Mesenchymal stem cell (in vitro differentiated cells and primary cell): ENCODE data around the gene SIPA1L3.

ENCODE experiments used
- DNase-seq: peaks from one replicate; pipeline ENCODE4 v3.0.0-alpha.2; 2013
- H2AFZ ChIP-seq: one replicate; pipeline ENCODE4 v1.6.1; 2013; ENCODE audit warnings: low read depth, mild to moderate bottlenecking, control low read depth, inconsistent platforms, low read length, moderate library complexity
- H2AK5ac ChIP-seq: 2 replicates; pipeline ENCODE4 v1.6.1; 2013; ENCODE audit warnings: low read length, moderate library complexity, mild to moderate bottlenecking, inconsistent platforms; ENCODE audit not compliant: severe bottlenecking
- H2BK120ac ChIP-seq: one replicate; pipeline ENCODE4 v1.6.1; 2013; ENCODE audit warnings: low read depth, mild to moderate bottlenecking, inconsistent platforms, low read length, moderate library complexity
- H2BK12ac ChIP-seq, 2 experiments: one replicate each; pipeline ENCODE4 v1.6.1; 2013; ENCODE audit warnings: inconsistent platforms in 2 of 2, low read length in 2 of 2, mild to moderate bottlenecking in 2 of 2, moderate library complexity in 2 of 2, control low read depth in 1 of 2
- H2BK15ac ChIP-seq: one replicate; pipeline ENCODE4 v1.6.1; 2013; ENCODE audit warnings: mild to moderate bottlenecking, low read depth, inconsistent platforms; ENCODE audit not compliant: poor library complexity, severe bottlenecking
- H2BK5ac ChIP-seq: 2 replicates; pipeline ENCODE4 v1.6.1; 2013; ENCODE audit warnings: low read depth, mild to moderate bottlenecking, low read length, control low read depth, inconsistent platforms; ENCODE audit not compliant: poor library complexity, severe bottlenecking
- H3K14ac ChIP-seq, 2 experiments: one replicate each; pipeline ENCODE4 v1.6.1; 2013; ENCODE audit warnings: inconsistent platforms in 2 of 2, low read length in 2 of 2, control low read depth in 1 of 2, mild to moderate bottlenecking in 1 of 2, moderate library complexity in 1 of 2
- H3K18ac ChIP-seq, 2 experiments: one replicate each; pipeline ENCODE4 v1.6.1; 2013; ENCODE audit warnings: inconsistent platforms in 2 of 2, low read length in 2 of 2, control low read depth in 1 of 2, low read depth in 1 of 2, mild to moderate bottlenecking in 1 of 2
- H3K23ac ChIP-seq, 2 experiments: one replicate each; pipeline ENCODE4 v1.6.1; 2013; ENCODE audit warnings: inconsistent platforms in 2 of 2, low read length in 2 of 2, mild to moderate bottlenecking in 2 of 2, moderate library complexity in 2 of 2, control low read depth in 1 of 2
- H3K27ac ChIP-seq: 2 replicates; pipeline ENCODE4 v1.5.1; 2013; ENCODE audit warnings: mild to moderate bottlenecking, moderate library complexity, low read length, control low read depth, inconsistent platforms; ENCODE audit not compliant: poor library complexity, severe bottlenecking
- H3K27me3 ChIP-seq, 2 experiments: 2 replicates each; pipeline versions ENCODE4 v1.6.1 to v1.7.0; 2013; ENCODE audit warnings: low read length in 2 of 2, mild to moderate bottlenecking in 2 of 2, moderate library complexity in 2 of 2, control low read depth in 1 of 2, inconsistent platforms in 1 of 2; ENCODE audit not compliant: control insufficient read depth in 1 of 2, insufficient read depth in 1 of 2
- H3K36me3 ChIP-seq, 2 experiments: 2 replicates each; pipeline versions ENCODE4 v1.6.1 to v1.7.0; 2013; ENCODE audit warnings: low read length in 2 of 2, control low read depth in 1 of 2, inconsistent platforms in 1 of 2, low read depth in 1 of 2, mild to moderate bottlenecking in 1 of 2; ENCODE audit not compliant: insufficient read depth in 2 of 2, control insufficient read depth in 1 of 2
- H3K4ac ChIP-seq, 2 experiments: one replicate each; pipeline ENCODE4 v1.6.1; 2013; ENCODE audit warnings: inconsistent platforms in 2 of 2, low read length in 2 of 2, mild to moderate bottlenecking in 2 of 2, moderate library complexity in 2 of 2, control low read depth in 1 of 2, low read depth in 1 of 2
- H3K4me1 ChIP-seq: 2 replicates; pipeline ENCODE4 v1.6.1; 2013; ENCODE audit warnings: low read depth, low read length, control low read depth; ENCODE audit not compliant: control insufficient read depth, insufficient read depth
- H3K4me2 ChIP-seq: 2 replicates; pipeline ENCODE4 v1.6.1; 2013; ENCODE audit warnings: low read length, mild to moderate bottlenecking, inconsistent platforms; ENCODE audit not compliant: poor library complexity, severe bottlenecking
- H3K4me3 ChIP-seq, 2 experiments: 2 replicates each; pipeline versions ENCODE4 v1.5.1 to v1.7.0; 2013; ENCODE audit warnings: low read length in 2 of 2, mild to moderate bottlenecking in 2 of 2, control low read depth in 1 of 2, low read depth in 1 of 2; ENCODE audit not compliant: insufficient read depth in 1 of 2
- H3K79me1 ChIP-seq: replicated peaks from 2 replicates; pipeline ENCODE4 v1.6.1; 2013; ENCODE audit warnings: mild to moderate bottlenecking, control low read depth, low read length, inconsistent platforms; ENCODE audit not compliant: poor library complexity, severe bottlenecking
- H3K9ac ChIP-seq: 2 replicates; pipeline ENCODE4 v1.7.0; 2013; ENCODE audit warnings: mild to moderate bottlenecking, low read length, moderate library complexity
- H3K9me3 ChIP-seq: 2 replicates; pipeline ENCODE4 v1.7.0; 2013; ENCODE audit warnings: mild to moderate bottlenecking, low read length; ENCODE audit not compliant: control insufficient read depth
- H4K8ac ChIP-seq: one replicate; pipeline ENCODE4 v1.6.1; 2013; ENCODE audit warnings: inconsistent platforms, mild to moderate bottlenecking, low read length, moderate library complexity
- H4K91ac ChIP-seq: one replicate; pipeline ENCODE4 v1.6.1; 2013; ENCODE audit warnings: mild to moderate bottlenecking, low read length, inconsistent platforms
- WGBS: methylation state at CpG from one replicate; pipeline ENCODE4 v1.1.7; 2013; ENCODE audit warnings: mixed read lengths; 5-methylcytosine and 5-hydroxymethylcytosine counted together

Gene SIPA1L3

GRCh38 chr19:37877147-37877546 is 29.9 kb upstream of the SIPA1L3 start:
- WGBS, result no CpG with 5 or more reads among the region's 3 CpGs
- no peak overlapping the region for H3K18ac ChIP-seq
- no peak overlapping the region for H2BK12ac ChIP-seq
- no peak overlapping the region for H3K27ac ChIP-seq
- no peak overlapping the region for H3K14ac ChIP-seq
- no peaks in the 10 kb centered on the region for H3K4me1 ChIP-seq
- no peak overlapping the region for H2BK15ac ChIP-seq
- H3K27me3 ChIP-seq, result no peaks in the 10 kb centered on the region
- H2BK5ac ChIP-seq, result no peak overlapping the region
- H2AFZ ChIP-seq, result no peak overlapping the region
- no peak overlapping the region for H3K9ac ChIP-seq
- H3K9me3 ChIP-seq, result peaks cover 16% of the 10 kb centered on the region
- H3K36me3 ChIP-seq, result no peaks in the 10 kb centered on the region
- H2BK120ac ChIP-seq, result no peak overlapping the region
- H4K8ac ChIP-seq, result no peak overlapping the region
- H3K4me2 ChIP-seq, result no peak overlapping the region
- no peak overlapping the region for H3K4ac ChIP-seq
- H2AK5ac ChIP-seq, result no peak overlapping the region
- no peak overlapping the region for H3K4me3 ChIP-seq
- H4K91ac ChIP-seq, result no peak overlapping the region
- H3K79me1 ChIP-seq, result no peaks in the 10 kb centered on the region
- no peak overlapping the region for H3K23ac ChIP-seq
- no peak for DNase-seq

GRCh38 chr19:37885392-37885791 is 21.6 kb upstream of the SIPA1L3 start:
- Histone ChIP-seq H2AK5ac (no peak overlapping the region), H3K4me2 (no peak overlapping the region), H3K27me3 (peaks cover 23 to 39% of the 10 kb centered on the region in 2 experiments), H3K4me3 (no peak overlapping the region), H2BK12ac (no peak overlapping the region), H3K4ac (no peak overlapping the region), H3K14ac (no peak overlapping the region), H2BK5ac (no peak overlapping the region), H3K79me1 (no peaks in the 10 kb centered on the region), H3K9ac (no peak overlapping the region), H3K36me3 (no peaks in the 10 kb centered on the region), H3K23ac (no peak overlapping the region), H3K27ac (no peak overlapping the region), H2BK120ac (no peak overlapping the region), H2BK15ac (no peak overlapping the region), H3K9me3 (peaks cover 67% of the 10 kb centered on the region), H4K8ac (no peak overlapping the region), H4K91ac (no peak overlapping the region), H2AFZ (no peak overlapping the region), H3K18ac (no peak overlapping the region), H3K4me1 (no peaks in the 10 kb centered on the region)
- DNase-seq, result no peak
- WGBS, result 85% methylated on average over 1 of the region's 1 CpG

GRCh38 chr19:37886571-37886970 is 20.4 kb upstream of the SIPA1L3 start:
- Histone ChIP-seq H2BK120ac (no peak overlapping the region), H2BK15ac (no peak overlapping the region), H2AFZ (no peak overlapping the region), H4K91ac (no peak overlapping the region), H3K4me2 (no peak overlapping the region), H3K14ac (no peak overlapping the region), H2AK5ac (no peak overlapping the region), H3K18ac (no peak overlapping the region), H3K27me3 (peaks cover 23 to 41% of the 10 kb centered on the region in 2 experiments), H2BK5ac (no peak overlapping the region), H3K79me1 (no peaks in the 10 kb centered on the region), H3K23ac (no peak overlapping the region), H3K4ac (no peak overlapping the region), H4K8ac (no peak overlapping the region), H3K4me3 (no peak overlapping the region), H2BK12ac (no peak overlapping the region), H3K27ac (no peak overlapping the region), H3K9ac (no peak overlapping the region), H3K9me3 (peaks cover 65% of the 10 kb centered on the region), H3K36me3 (no peaks in the 10 kb centered on the region), H3K4me1 (no peaks in the 10 kb centered on the region)
- DNase-seq, result no peak
- 58% methylated on average over 1 of the region's 1 CpG for WGBS

- no peak overlapping the region for H3K4me3 ChIP-seq
- H3K9ac ChIP-seq, result no peak overlapping the region
- H3K27ac ChIP-seq, result no peak overlapping the region
- H2BK5ac ChIP-seq, result no peak overlapping the region
- H2BK120ac ChIP-seq, result no peak overlapping the region
- no peaks in the 10 kb centered on the region for H3K36me3 ChIP-seq
- no peak overlapping the region for H3K4ac ChIP-seq
- no peak overlapping the region for H3K14ac ChIP-seq
- H3K9me3 ChIP-seq, result peaks cover 10% of the 10 kb centered on the region
- H4K8ac ChIP-seq, result no peak overlapping the region
- DNase-seq, result no peak
- no peak overlapping the region for H2BK15ac ChIP-seq
- peak overlapping the region; percentile 10 for H2AFZ ChIP-seq
- 85% methylated on average over 11 of the region's 11 CpGs for WGBS
- no peak overlapping the region for H4K91ac ChIP-seq
- H3K18ac ChIP-seq, result no peak overlapping the region
- no peak overlapping the region for H2AK5ac ChIP-seq
- H3K4me1 ChIP-seq, result no peaks in the 10 kb centered on the region
- no peak overlapping the region for H2BK12ac ChIP-seq
- no peak overlapping the region for H3K23ac ChIP-seq
- H3K4me2 ChIP-seq, result no peak overlapping the region
- H3K79me1 ChIP-seq, result no peaks in the 10 kb centered on the region
- H3K27me3 ChIP-seq, result peaks cover 34 to 38% of the 10 kb centered on the region in 2 experiments
Observed at GRCh38 chr19:37893845-37894575, 13.0 kb upstream of the SIPA1L3 start.
